Medulla oblongata (tissue), 1 donor: ENCODE data around the gene FGD1.

Source experiments
- DNase-seq: peaks from one replicate; pipeline ENCODE4 v3.0.0-alpha.2; 2015; ENCODE audit errors: extremely low spot score

FGD1 gene

GRCh38 chrX:54407266-54407665 is 88.8 kb downstream of the FGD1 start:
- DNase-seq = no peak

GRCh38 chrX:54397113-54397512 is 98.9 kb downstream of the FGD1 start:
- DNase-seq = no peak
